Parietal lobe (tissue), 1 donor: ENCODE data around the gene C10orf53. TPM values are rescaled to one million over a fixed set of nuclear protein-coding genes. Genes with fewer than 3 reads are reported as not detected.

ENCODE experiments used
- total RNA-seq: library from RNA; depleted of rRNA; stranded (reverse); fragments of >200 nt; gene quantifications from one replicate; pipeline ENCODE4 v1.2.3, GENCODE V29; 2014

C10orf53 gene
- total RNA-seq: not detected

GRCh38 chr10:49679480-49679893, at the start of gene C10orf53:
Gene C10orf53 (plus strand): TSS chr10:49679651. CDS start chr10:49679698, 47 bp downstream.

Other genes with a start within 250 kb of the C10orf53 start
- 44.4 TPM for gene ERCC6, start 140.5 kb upstream of the C10orf53 start, total RNA-seq
- gene SLC18A3, start 69.3 kb upstream of the C10orf53 start, total RNA-seq: not detected
- 0.63 TPM for gene CHAT, start 65.6 kb upstream of the C10orf53 start, total RNA-seq
- gene OGDHL, start 82.7 kb downstream of the C10orf53 start, total RNA-seq: 7.5 TPM